ENCODE measurements around the gene NTF4.
A peak's percentile ranks its signal among the peaks of the same experiment; 100 is the strongest.
"Not testable (repeated sequence)": the region's sequence is repeated elsewhere in the genome, so short reads cannot be mapped to it uniquely, and the experiment has no call there.

NTF4 gene

DNA sequence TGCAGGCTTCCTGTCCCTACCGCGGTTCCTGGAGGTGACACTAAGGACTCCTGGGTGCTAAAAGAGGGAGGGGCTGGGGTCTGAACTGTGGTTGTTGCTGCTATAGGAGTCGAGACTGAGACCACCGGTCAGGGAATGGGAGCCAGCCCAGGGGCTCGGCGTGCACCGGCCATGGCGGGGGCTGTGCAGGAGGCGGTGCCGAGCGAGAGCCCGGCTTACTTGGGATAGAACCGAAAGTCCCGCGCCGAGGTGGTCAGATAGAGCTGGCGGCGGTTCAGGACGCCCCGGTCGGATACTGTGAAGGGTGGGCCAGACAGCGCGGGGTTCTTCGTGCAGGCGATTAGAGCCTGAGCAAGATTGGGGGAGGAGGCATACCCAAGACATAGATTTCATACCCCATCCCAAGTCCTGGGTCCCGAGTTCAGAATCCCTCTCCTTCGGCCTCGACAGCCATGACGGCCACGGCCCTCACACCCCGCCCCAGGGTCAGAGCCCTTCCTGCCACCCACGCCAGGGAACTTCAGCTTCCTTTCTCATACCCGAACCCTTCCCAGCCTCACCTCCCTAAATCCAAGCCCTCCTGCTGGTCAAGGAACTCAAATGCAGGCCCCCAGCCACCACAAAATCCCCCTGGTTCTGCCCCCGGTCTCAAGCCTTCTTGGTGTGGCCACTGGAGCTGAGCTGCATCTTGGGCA lies 7.6 kb downstream of the NTF4 start:
- not testable (repeated sequence) for H3K36me3 ChIP-seq (ENCODE audit: control insufficient read depth, insufficient read depth, low read length); DNase-seq; H3K27me3 ChIP-seq (replicated peaks; ENCODE audit: control insufficient read depth, insufficient read depth, low read length, poor library complexity, severe bottlenecking); H3K27ac ChIP-seq (ENCODE audit: insufficient read depth, low read length, poor library complexity, severe bottlenecking); H3K9me3 ChIP-seq (ENCODE audit: control insufficient read depth, low read length)
- peak overlapping the region; percentile 73 for H3K4me3 ChIP-seq (ENCODE audit: insufficient read depth, low read depth, low read length, poor library complexity, severe bottlenecking)
- H3K4me1 ChIP-seq (ENCODE audit: control insufficient read depth, insufficient read depth, low read length, poor library complexity, severe bottlenecking): peaks cover 24% of the 10 kb centered on the region

DNA sequence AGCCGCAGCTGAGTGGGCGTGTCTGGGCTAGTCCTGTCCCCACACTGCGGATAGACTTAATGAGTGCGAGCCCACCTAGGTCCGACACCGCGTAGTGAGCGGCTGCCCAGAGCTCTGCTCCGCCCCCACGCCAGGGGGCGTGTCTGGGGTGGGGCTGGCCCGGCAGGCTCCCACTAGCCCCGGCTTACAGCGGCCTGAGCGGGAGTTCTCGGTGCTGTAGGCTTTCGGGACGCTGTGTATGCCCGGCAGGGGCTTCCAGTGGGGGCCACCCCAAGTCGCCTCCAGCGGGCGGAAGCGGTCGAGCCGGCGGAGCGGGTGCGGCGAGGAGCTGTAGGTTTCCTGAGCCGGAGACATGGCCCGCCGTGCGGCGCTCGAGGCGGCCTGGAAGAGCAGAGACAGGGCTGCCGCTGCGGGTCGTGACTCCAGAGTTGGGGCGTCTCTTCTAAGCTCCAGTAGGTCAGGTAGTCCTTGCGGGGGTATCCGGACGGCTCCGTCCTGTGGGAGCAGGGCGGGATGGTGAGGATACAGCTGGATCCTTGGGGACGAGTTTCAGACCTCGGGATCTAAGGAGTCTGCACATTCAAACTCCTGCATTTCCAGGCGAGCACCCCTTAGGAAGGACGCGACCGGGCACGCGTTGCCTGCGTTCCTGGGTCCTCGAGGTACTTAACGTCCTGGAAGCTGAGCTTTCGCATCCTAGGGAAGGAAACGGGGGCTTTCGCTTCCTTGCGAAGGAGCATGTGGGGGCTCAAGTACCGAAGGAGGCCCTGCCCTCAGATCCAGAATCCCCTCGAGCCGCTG lies 8.3 kb downstream of the NTF4 start:
- Histone ChIP-seq H3K9me3 (ENCODE audit: control insufficient read depth, low read length) (no peaks in the 10 kb centered on the region), H3K27ac (ENCODE audit: insufficient read depth, low read length, poor library complexity, severe bottlenecking) (no peak overlapping the region), H3K4me1 (ENCODE audit: control insufficient read depth, insufficient read depth, low read length, poor library complexity, severe bottlenecking) (peaks cover 24% of the 10 kb centered on the region), H3K36me3 (ENCODE audit: control insufficient read depth, insufficient read depth, low read length) (no peaks in the 10 kb centered on the region), H3K27me3 (replicated peaks; ENCODE audit: control insufficient read depth, insufficient read depth, low read length, poor library complexity, severe bottlenecking) (peaks cover 10% of the 10 kb centered on the region), H3K4me3 (ENCODE audit: insufficient read depth, low read depth, low read length, poor library complexity, severe bottlenecking) (peak overlapping the region; percentile 73)
- peak in 1 of 3 donors; percentile 45 for DNase-seq

DNA sequence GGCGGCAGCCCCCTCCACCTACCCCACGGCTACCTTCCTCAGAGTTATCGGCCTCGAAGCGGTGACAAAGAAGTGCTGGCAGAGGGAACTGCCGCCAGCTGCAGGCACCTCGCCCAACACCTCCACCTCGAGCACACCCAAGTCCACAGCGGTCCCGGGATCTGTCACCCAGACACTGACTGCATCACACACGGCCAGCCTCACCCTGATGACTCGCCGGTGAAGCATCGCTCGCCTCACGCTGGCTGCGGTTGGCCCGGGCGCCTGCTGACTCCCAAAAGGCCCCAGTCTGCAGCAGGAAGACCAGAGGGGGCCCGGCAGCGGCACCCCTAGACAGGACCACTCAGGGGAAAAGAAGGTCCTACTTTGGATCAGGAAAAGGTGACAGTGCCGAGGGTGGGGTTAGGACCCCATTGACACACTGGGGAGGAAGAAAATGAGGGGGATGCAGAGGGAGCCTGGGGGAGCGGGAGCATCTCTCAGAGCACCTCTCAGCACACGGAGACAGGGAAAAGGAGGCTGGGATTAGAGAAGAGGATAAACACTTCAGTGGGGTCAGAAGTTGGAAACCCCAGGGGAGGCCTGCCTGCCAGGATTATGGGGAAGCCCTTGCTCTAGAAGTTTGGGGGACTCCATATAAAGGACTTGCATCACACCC lies 14.1 kb downstream of the NTF4 start:
- not testable (repeated sequence) for H3K4me1 ChIP-seq (ENCODE audit: control insufficient read depth, insufficient read depth, low read length, poor library complexity, severe bottlenecking); H3K36me3 ChIP-seq (ENCODE audit: control insufficient read depth, insufficient read depth, low read length); H3K27me3 ChIP-seq (replicated peaks; ENCODE audit: control insufficient read depth, insufficient read depth, low read length, poor library complexity, severe bottlenecking); H3K4me3 ChIP-seq (ENCODE audit: insufficient read depth, low read depth, low read length, poor library complexity, severe bottlenecking); H3K27ac ChIP-seq (ENCODE audit: insufficient read depth, low read length, poor library complexity, severe bottlenecking); DNase-seq; H3K9me3 ChIP-seq (ENCODE audit: control insufficient read depth, low read length)

DNA sequence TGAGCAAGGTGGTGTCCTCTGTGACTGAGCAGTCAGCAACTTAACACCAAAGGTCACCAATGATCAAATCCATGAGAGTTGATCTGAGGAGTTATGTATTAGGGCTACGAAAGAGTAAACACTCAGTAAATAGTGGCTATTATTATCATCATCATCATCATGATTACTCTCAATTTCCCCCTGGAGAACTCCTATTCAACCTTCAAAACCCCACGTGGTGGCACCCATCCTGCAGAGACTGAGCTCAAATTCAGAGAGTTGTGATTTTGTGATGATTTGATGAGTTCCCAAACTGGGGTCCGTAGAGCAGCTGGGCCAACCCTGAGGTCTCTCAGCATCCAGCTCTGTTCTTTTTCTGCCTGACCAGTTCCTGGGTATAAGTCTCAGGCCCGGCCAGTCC lies 14.8 kb downstream of the NTF4 start:
- not testable (repeated sequence) for H3K4me1 ChIP-seq (ENCODE audit: control insufficient read depth, insufficient read depth, low read length, poor library complexity, severe bottlenecking); H3K27ac ChIP-seq (ENCODE audit: insufficient read depth, low read length, poor library complexity, severe bottlenecking); H3K4me3 ChIP-seq (ENCODE audit: insufficient read depth, low read depth, low read length, poor library complexity, severe bottlenecking); DNase-seq; H3K9me3 ChIP-seq (ENCODE audit: control insufficient read depth, low read length); H3K27me3 ChIP-seq (replicated peaks; ENCODE audit: control insufficient read depth, insufficient read depth, low read length, poor library complexity, severe bottlenecking); H3K36me3 ChIP-seq (ENCODE audit: control insufficient read depth, insufficient read depth, low read length)

DNA sequence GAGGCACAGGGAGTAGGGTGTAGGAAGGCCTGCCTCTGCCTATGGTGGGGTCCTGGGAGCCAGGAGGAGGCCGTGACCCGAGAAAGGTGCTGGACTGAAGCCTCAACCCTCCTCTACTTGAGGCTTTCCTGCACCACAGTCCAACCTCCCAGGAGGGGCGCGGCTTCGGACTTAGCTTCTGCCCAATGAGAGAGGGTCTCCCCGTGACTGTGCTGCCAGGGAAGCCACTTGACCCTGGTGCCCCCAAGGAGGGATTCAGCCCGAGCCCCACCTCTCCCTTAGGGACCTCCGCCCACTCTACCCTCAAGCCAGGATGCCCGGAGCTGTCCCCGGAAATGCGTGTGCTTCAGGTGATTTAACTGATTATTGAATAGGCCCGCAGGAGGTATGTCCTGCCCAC lies 15.6 kb downstream of the NTF4 start, which contains the start of gene CGB8:
Gene CGB8 (minus strand): TSS at position 101 of the 400 bp plus-strand sequence. CDS start 372 bp downstream, outside the sequence.
- H3K9me3 ChIP-seq (ENCODE audit: control insufficient read depth, low read length): not testable (repeated sequence)

DNA sequence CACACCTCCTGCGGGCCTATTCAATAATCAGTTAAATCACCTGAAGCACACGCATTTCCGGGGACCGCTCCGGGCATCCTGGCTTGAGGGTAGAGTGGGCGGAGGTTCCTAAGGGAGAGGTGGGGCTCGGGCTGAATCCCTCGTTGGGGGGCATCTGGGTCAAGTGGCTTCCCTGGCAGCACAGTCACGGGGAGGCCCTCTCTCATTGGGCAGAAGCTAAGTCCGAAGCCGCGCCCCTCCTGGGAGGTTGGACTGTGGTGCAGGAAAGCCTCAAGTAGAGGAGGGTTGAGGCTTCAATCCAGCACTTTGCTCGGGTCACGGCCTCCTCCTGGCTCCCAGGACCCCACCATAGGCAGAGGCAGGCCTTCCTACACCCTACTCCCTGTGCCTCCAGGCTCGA lies 21.1 kb downstream of the NTF4 start, which contains the start of gene CGB5:
Gene CGB5 (plus strand): TSS at position 301 of the 400 bp plus-strand sequence. CDS start 362 bp downstream, outside the sequence.
- not testable (repeated sequence) for H3K4me1 ChIP-seq (ENCODE audit: control insufficient read depth, insufficient read depth, low read length, poor library complexity, severe bottlenecking); DNase-seq; H3K27ac ChIP-seq (ENCODE audit: insufficient read depth, low read length, poor library complexity, severe bottlenecking); H3K4me3 ChIP-seq (ENCODE audit: insufficient read depth, low read depth, low read length, poor library complexity, severe bottlenecking); H3K9me3 ChIP-seq (ENCODE audit: control insufficient read depth, low read length); H3K27me3 ChIP-seq (replicated peaks; ENCODE audit: control insufficient read depth, insufficient read depth, low read length, poor library complexity, severe bottlenecking); H3K36me3 ChIP-seq (ENCODE audit: control insufficient read depth, insufficient read depth, low read length)

More for the DNA sequence above, 15.6 kb downstream of the NTF4 start, which contains the start of gene CGB8:
- not testable (repeated sequence) for DNase-seq; H3K27ac ChIP-seq (ENCODE audit: insufficient read depth, low read length, poor library complexity, severe bottlenecking); H3K36me3 ChIP-seq (ENCODE audit: control insufficient read depth, insufficient read depth, low read length); H3K4me3 ChIP-seq (ENCODE audit: insufficient read depth, low read depth, low read length, poor library complexity, severe bottlenecking); H3K4me1 ChIP-seq (ENCODE audit: control insufficient read depth, insufficient read depth, low read length, poor library complexity, severe bottlenecking); H3K27me3 ChIP-seq (replicated peaks; ENCODE audit: control insufficient read depth, insufficient read depth, low read length, poor library complexity, severe bottlenecking)

DNA sequence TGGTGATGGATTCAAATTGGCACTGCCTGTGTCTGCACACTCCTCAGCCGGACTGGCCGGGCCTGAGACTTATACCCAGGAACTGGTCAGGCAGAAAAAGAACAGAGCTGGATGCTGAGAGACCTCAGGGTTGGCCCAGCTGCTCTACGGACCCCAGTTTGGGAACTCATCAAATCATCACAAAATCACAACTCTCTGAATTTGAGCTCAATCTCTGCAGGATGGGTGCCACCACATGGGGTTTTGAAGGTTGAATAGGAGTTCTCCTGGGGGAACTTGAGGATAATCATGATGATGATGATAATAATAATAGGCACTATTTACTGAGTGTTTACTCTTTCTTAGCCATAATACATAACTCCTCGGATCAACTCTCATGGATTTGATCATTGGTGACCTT lies 22.0 kb downstream of the NTF4 start:
- H3K36me3 ChIP-seq (ENCODE audit: control insufficient read depth, insufficient read depth, low read length); H3K27me3 ChIP-seq (replicated peaks; ENCODE audit: control insufficient read depth, insufficient read depth, low read length, poor library complexity, severe bottlenecking); H3K9me3 ChIP-seq (ENCODE audit: control insufficient read depth, low read length); H3K4me1 ChIP-seq (ENCODE audit: control insufficient read depth, insufficient read depth, low read length, poor library complexity, severe bottlenecking); H3K27ac ChIP-seq (ENCODE audit: insufficient read depth, low read length, poor library complexity, severe bottlenecking); DNase-seq; H3K4me3 ChIP-seq (ENCODE audit: insufficient read depth, low read depth, low read length, poor library complexity, severe bottlenecking): not testable (repeated sequence)

DNA sequence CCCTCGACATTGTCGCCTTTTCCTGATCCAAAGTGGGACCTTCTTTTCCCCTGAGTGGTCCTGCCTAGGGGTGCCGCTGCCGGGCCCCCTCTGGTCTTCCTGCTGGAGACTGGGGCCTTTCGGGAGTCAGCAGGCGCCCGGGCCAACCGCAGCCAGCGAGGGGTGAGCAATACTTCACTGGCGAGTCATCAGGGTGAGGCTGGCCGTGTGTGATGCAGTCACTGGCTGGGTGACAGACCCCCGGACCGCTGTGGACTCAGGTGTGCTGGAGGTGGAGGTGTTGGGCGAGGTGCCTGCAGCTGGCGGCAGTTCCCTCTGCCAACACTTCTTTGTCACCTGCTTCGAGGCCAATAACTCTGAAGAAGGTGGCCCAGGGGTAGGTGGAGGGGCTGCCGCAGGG lies 22.4 kb downstream of the NTF4 start:
- H3K9me3 ChIP-seq (ENCODE audit: control insufficient read depth, low read length): no peaks in the 10 kb centered on the region
- H3K36me3 ChIP-seq (ENCODE audit: control insufficient read depth, insufficient read depth, low read length): no peaks in the 10 kb centered on the region
- no peaks in the 10 kb centered on the region for H3K4me1 ChIP-seq (ENCODE audit: control insufficient read depth, insufficient read depth, low read length, poor library complexity, severe bottlenecking)
- H3K27me3 ChIP-seq (replicated peaks; ENCODE audit: control insufficient read depth, insufficient read depth, low read length, poor library complexity, severe bottlenecking): no peaks in the 10 kb centered on the region
- DNase-seq: no peak
- no peak overlapping the region for H3K4me3 ChIP-seq (ENCODE audit: insufficient read depth, low read depth, low read length, poor library complexity, severe bottlenecking)
- H3K27ac ChIP-seq (ENCODE audit: insufficient read depth, low read length, poor library complexity, severe bottlenecking): no peak overlapping the region

DNA sequence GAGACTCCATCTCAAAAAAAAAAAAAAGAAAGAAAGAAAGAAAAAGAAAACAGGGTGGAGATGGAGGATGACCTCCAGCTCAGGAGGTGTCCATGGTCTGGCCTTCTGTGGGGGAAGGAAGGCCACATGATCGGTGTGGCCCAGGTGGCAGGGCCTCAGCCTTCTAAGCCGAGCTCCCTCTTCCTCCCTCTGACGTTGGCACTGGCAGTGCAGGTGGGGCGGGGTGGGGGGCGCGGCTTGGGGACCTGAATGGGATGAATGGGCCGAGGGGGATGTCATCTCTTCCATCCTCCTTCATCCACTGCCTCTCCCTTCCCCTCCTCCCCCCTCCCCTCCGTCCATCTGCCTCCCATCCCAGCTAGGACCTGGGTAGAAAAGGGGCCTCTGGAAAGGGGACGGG lies 24.9 kb downstream of the NTF4 start:
- not testable (repeated sequence) for DNase-seq; H3K9me3 ChIP-seq (ENCODE audit: control insufficient read depth, low read length); H3K36me3 ChIP-seq (ENCODE audit: control insufficient read depth, insufficient read depth, low read length); H3K27ac ChIP-seq (ENCODE audit: insufficient read depth, low read length, poor library complexity, severe bottlenecking); H3K4me1 ChIP-seq (ENCODE audit: control insufficient read depth, insufficient read depth, low read length, poor library complexity, severe bottlenecking); H3K4me3 ChIP-seq (ENCODE audit: insufficient read depth, low read depth, low read length, poor library complexity, severe bottlenecking); H3K27me3 ChIP-seq (replicated peaks; ENCODE audit: control insufficient read depth, insufficient read depth, low read length, poor library complexity, severe bottlenecking)

All from effector memory CD4-positive, alpha-beta T cell (primary cell).